HepG2 (cell line): Measurements from ENCODE around the gene MYH10. TPM values are rescaled to one million over a fixed set of nuclear protein-coding genes. Genes with fewer than 3 reads are reported as not detected.

Source experiments
- AKAP8 ChIP-seq: sonication (generic); formaldehyde crosslinking; IDR thresholded peaks from 2 replicates; pipeline ENCODE4 v1.5.1; 2020; ENCODE audit warnings: mild to moderate bottlenecking, missing genetic modification reagents
- ATF2 ChIP-seq: sonication (generic); formaldehyde crosslinking; IDR thresholded peaks from 2 replicates; pipeline ENCODE4 v1.4.0; 2020; ENCODE audit warnings: missing genetic modification reagents
- ATF3 ChIP-seq: sonication (generic); formaldehyde crosslinking; IDR thresholded peaks from 2 replicates; pipeline ENCODE4 v1.4.0; 2020; ENCODE audit warnings: missing genetic modification reagents
- CBX5 ChIP-seq: sonication (generic); formaldehyde crosslinking; IDR thresholded peaks from 2 replicates; pipeline ENCODE4 v1.4.0; 2020; ENCODE audit warnings: missing genetic modification reagents, borderline replicate concordance
- EP300 ChIP-seq, 3 experiments: sonication (generic) in 1 of 3; formaldehyde crosslinking in 1 of 3; IDR thresholded peaks; 2 replicates each; pipeline versions ENCODE4 v1.5.1 to v1.6.1; 2011 to 2020; ENCODE audit warnings: low read depth in 2 of 3, low read length in 2 of 3, borderline replicate concordance in 1 of 3, improper control_type of control experiment in 1 of 3, mild to moderate bottlenecking in 1 of 3, missing genetic modification reagents in 1 of 3, moderate library complexity in 1 of 3
- FOSL2 ChIP-seq: sonication (generic); formaldehyde crosslinking; IDR thresholded peaks from 2 replicates; pipeline ENCODE4 v1.4.0; 2020; ENCODE audit warnings: missing genetic modification reagents
- HNF4A ChIP-seq: sonication (generic); formaldehyde crosslinking; IDR thresholded peaks from 2 replicates; pipeline ENCODE4 v1.4.0; 2020; ENCODE audit warnings: missing genetic modification reagents
- HOMEZ ChIP-seq: IDR thresholded peaks from 2 replicates; pipeline ENCODE4 v1.6.1; 2016; ENCODE audit warnings: low read depth
- HOXA3 ChIP-seq: sonication (generic); formaldehyde crosslinking; IDR thresholded peaks from 2 replicates; pipeline ENCODE4 v1.5.0; 2020; ENCODE audit warnings: missing genetic modification reagents
- JUNB ChIP-seq: sonication (generic); formaldehyde crosslinking; IDR thresholded peaks from 2 replicates; pipeline ENCODE4 v1.8.0; 2022; ENCODE audit warnings: missing genetic modification reagents, mild to moderate bottlenecking, borderline replicate concordance
- NR0B2 ChIP-seq: sonication (generic); formaldehyde crosslinking; IDR thresholded peaks from 2 replicates; pipeline ENCODE4 v1.4.0; 2020; ENCODE audit warnings: mild to moderate bottlenecking, missing genetic modification reagents
- PATZ1 ChIP-seq: sonication (generic); formaldehyde crosslinking; IDR thresholded peaks from 2 replicates; pipeline ENCODE4 v1.4.0; 2020; ENCODE audit warnings: missing genetic modification reagents
- PHB2 ChIP-seq: fragments of 450-650 bp; IDR thresholded peaks from 2 replicates; pipeline ENCODE4 v1.6.1; 2018; ENCODE audit not compliant: partially characterized antibody
- RCOR2 ChIP-seq: IDR thresholded peaks from 2 replicates; pipeline ENCODE4 v1.6.1; 2016; ENCODE audit warnings: missing biosample characterization, missing genetic modification reagents
- SOX6 ChIP-seq, 2 experiments: fragments of 450-650 bp in 1 of 2; sonication (generic) in 1 of 2; formaldehyde crosslinking in 1 of 2; IDR thresholded peaks; 2 replicates each; pipeline versions ENCODE4 v1.4.0 to v1.6.1; 2017 to 2020; ENCODE audit warnings: antibody characterized with exemption in 1 of 2, mild to moderate bottlenecking in 1 of 2, missing genetic modification reagents in 1 of 2
- SSRP1 ChIP-seq: IDR thresholded peaks from 2 replicates; pipeline ENCODE4 v1.6.1; 2016; ENCODE audit warnings: control low read depth
- ZBTB26 ChIP-seq: IDR thresholded peaks from 2 replicates; pipeline ENCODE4 v1.6.1; 2016; ENCODE audit warnings: missing compliant biosample characterization, missing genetic modification reagents, borderline replicate concordance
- ZBTB3 ChIP-seq: sonication (generic); formaldehyde crosslinking; IDR thresholded peaks from 2 replicates; pipeline ENCODE4 v1.4.0; 2020; ENCODE audit warnings: low read depth, mild to moderate bottlenecking, moderate library complexity, missing genetic modification reagents, borderline replicate concordance
- ZNF503 ChIP-seq: sonication (generic); formaldehyde crosslinking; IDR thresholded peaks from 2 replicates; pipeline ENCODE4 v1.4.0; 2020; ENCODE audit warnings: missing genetic modification reagents
- ZSCAN29 ChIP-seq: sonication (generic); formaldehyde crosslinking; conservative IDR thresholded peaks from 2 replicates; pipeline ENCODE4 v1.4.0; 2020; ENCODE audit warnings: mild to moderate bottlenecking, missing genetic modification reagents
- polyA plus RNA-seq, 8 experiments: library from polyadenylated mRNA; depleted of rRNA in 3 of 8; stranded (reverse) in 7 of 8; unstranded in 1 of 8; fragments of >200 nt; fragmentation: Illumina TruSeq in 4 of 8; extraction: Trizol in 4 of 8; gene quantifications; 2 replicates each; pipeline versions ENCODE4 v1.2.1 to v1.2.3, GENCODE V29; 2011 to 2016; ENCODE audit warnings: low read depth in 4 of 8, missing spikeins in 1 of 8, mixed read lengths in 1 of 8; ENCODE audit not compliant: insufficient read depth in 1 of 8
- total RNA-seq, 5 experiments: library from RNA; depleted of rRNA; stranded (reverse); fragments of >200 nt; fragmentation: Illumina TruSeq; extraction: Trizol; gene quantifications; 2 replicates each; pipeline ENCODE4 v1.2.3, GENCODE V29; 2016; ENCODE audit warnings: low read depth in 1 of 5

MYH10 gene
- total and polyA plus RNA-seq, 2 of the 13 experiments (the other 11 are each of a cell fraction or from before 2014, with no cell fraction given): 43.4 to 68.6 TPM

GRCh38 chr17:8532021-8532420, 98.5 kb downstream of the MYH10 start (continued):
- TF ChIP-seq HOXA3 (CRISPR knock-in tag) (peak; percentile 32; the same call in 1 of the 2 replicates), ATF2 (CRISPR knock-in tag) (0 out of 2 replicates have a peak, but pooled peaks have one; percentile 32), SOX6 (IDR thresholded peaks at IDR 0.05) (no peak), SOX6 (CRISPR knock-in tag; IDR thresholded peaks at IDR 0.05) (peak; percentile 71), RCOR2 (CRISPR knock-in tag) (0 out of 2 replicates have a peak, but pooled peaks have one; percentile 22), ZBTB3 (no peak), NR0B2 (no peak), ZNF503 (CRISPR knock-in tag) (peak; percentile 17; the same call in 1 of the 2 replicates), ZBTB26 (CRISPR knock-in tag) (peak; percentile 58; the same call in 1 of the 2 replicates), PATZ1 (CRISPR knock-in tag) (peak; percentile 28; the same call in 1 of the 2 replicates), ATF3 (peak; percentile 66; the same call in 1 of the 2 replicates), ZSCAN29 (CRISPR knock-in tag) (no peak), PHB2 (no peak), AKAP8 (CRISPR knock-in tag) (no peak), HNF4A (CRISPR knock-in tag) (peak; percentile 34; the same call in 1 of the 2 replicates), HOMEZ (CRISPR knock-in tag) (0 out of 2 replicates have a peak, but pooled peaks have one; percentile 11), JUNB (0 out of 2 replicates have a peak, but pooled peaks have one; percentile 59), CBX5 (CRISPR knock-in tag) (0 out of 2 replicates have a peak, but pooled peaks have one; percentile 18), EP300 (IDR thresholded peaks at IDR 0.05; ENCODE audit: low read depth in 2 of 2, low read length in 2 of 2) (peak in 1 of 2 experiments; percentile 40; a peak in 1 of 4 replicates), EP300 (CRISPR knock-in tag; IDR thresholded peaks at IDR 0.05; ENCODE audit: borderline replicate concordance) (peak; percentile 33; the same call in 1 of the 2 replicates), FOSL2 (CRISPR knock-in tag) (peak; percentile 94), SSRP1 (CRISPR knock-in tag) (no peak)
